HG03457 (cell line): ENCODE measurements around the gene GNB1.

Source experiments
- ATAC-seq: cut with Tn5 transposase; IDR thresholded peaks from one replicate; pipeline ENCODE4 v1.9.1; 2021; ENCODE audit warnings: moderate number of reproducible peaks; ENCODE audit not compliant: unreplicated experiment

The GNB1 gene

DNA sequence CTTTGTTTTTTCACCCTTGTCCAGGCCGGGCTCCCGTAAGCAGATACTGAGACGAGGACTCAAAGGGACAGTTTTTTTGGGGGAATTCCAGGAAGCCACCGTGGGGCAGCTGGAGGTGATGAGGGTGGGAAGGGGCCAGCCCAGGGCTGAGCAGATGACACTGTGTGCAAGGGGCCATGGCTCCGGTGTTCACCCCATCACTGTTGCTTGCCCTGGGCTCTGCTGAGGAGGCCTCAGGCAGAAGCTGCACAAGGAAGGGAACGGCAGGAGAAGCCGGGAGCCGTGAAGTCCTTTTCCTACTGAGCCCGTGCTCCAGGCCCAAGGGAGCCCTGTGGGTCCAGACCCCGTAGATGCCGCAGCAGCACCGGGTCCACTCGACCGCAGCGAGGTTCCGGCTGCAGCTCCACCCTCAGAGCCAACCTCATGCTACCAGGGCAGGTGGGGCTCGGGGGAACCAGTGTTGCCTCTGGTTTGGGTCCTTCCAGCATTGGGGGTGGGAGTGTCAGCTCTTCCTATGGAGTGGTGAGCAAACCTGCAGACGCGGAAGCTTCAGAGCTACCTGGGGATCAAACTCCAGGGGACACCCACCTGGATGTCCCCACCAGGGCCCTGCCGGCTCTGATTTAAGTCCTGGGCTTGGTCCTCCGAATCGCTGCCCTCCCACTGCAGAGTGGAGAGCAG lies 19.9 kb upstream of the GNB1 start:
- no peak for ATAC-seq

DNA sequence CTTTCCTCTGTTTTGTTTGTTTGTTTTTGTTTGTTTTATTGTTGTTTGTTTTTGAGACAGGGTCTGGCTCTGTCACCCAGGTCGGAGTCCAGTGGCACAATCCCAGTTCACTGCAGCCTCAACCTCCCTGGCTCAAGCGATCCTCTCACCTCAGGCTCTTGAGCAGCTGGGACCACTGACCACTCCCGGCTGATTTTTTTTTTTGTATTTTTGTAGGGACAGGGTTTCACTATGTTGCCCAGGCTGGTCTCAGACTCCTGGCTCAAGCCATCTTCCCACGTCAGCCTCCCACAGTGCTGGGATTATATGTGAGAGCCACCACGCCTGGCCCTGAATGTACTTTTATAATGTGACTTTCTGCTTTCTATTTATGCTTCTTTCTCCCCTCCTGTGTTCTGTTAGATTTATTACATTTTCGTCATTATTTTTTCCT lies 19.2 kb upstream of the GNB1 start:
- no peak for ATAC-seq

DNA sequence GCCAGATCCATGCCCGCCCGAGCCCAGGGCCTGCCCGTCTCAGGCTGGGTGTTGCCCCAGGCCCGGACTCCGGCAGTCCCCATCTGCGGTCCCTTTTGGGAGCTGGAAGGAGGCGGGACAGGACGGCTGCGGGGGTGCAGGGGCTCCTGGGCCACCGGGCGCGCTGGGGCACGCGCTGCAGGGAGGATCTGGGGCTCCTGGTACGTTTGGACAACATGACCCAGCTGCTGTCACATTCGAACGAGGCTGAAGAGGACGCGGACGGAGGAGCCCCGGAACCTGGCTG lies 17.6 kb upstream of the GNB1 start:
- ATAC-seq, result no peak

DNA sequence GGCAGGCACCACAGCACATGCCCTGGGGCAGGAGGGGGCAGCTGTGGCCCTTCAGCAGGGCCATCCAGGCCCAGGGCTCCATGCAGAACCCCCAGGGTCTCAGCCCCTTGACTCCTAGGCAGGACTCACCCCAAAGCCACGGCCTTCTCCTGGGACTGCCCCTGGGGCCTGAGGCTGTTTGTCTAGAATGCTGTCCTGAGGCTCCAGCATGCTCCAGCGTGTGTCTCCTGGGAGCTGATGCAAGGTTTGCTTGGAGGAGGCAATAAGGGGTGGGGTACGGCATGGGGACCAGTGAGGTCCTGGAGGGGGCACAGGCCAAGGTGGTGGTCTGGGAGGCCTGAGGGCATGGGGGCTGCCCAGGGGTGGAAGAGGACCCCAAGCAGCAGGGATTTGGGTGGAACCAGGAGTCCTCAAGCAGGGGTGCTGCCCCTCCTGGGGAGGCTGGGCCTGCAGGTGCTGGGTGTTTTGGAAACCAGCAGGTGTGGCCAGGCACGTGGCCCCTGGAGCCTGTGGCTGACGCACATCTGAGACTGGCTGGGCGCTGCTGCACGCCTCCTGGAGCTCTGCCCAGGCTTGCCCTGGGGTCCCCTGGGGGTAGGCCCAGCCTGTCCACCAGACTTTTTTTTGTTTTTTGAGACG lies 16.3 kb upstream of the GNB1 start:
- ATAC-seq, result no peak

DNA sequence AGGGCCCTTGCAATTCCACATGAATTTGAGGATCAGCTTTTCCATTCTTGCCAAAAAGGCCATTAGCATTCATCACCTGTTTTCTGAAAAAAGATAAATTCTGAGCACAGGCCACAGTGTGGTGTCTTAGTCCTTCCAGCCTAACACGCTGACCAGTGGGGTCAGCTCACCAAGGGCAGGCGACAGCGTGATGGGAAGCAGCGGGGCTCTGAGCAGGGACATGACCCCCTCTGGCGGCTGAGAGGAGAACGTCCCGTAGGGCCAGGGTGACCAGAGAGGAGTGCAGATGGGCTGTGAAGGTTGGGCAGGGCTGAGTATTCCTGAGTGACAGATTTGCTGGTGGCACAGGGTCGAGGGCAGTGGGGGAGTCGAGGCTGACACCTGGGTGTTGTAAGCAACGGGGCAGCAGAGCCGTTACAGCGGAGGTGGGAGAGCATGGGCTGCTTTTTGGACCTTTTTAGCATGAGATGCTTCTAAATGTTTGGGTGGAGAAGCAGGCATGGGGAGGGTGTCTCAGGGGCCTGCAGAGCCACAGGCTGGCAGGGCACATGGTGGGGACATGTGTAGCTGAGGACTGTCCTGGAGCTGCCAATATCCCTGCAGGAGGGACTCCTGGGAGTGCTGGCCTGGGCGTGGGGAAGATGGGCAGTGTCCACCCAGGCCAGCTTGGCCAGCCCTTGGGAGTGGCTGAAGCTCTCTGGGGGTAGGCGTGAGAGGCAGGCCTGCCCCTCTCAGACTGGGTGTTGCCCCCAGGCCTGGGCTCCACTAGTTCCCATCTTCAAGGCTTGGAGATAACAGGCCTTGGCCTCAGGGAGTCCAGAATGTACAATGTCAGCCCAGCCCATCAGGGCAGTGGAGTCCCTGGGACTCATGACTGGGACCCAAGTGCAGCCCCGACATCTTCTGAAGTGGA lies 15.6 kb upstream of the GNB1 start:
- ATAC-seq, result no peak

DNA sequence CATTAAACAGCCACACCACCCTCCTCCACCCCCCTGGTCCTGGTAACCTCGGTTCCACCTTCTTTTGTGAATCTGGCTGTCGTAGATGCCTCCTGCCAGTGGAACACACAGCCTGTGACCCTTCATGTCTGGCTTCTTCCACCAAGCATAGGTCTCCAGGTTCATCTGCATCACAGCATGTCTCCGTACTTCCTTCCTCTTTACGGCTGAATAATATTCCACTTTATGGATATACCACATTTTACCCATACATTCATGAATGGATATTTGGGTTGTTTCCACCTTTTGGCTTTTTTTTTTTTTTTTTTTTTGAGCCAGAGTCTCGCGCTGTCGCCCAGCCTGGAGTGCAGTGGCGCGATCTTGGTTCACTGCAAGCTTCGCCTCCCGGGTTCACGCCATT lies 12.3 kb upstream of the GNB1 start:
- no peak for ATAC-seq

DNA sequence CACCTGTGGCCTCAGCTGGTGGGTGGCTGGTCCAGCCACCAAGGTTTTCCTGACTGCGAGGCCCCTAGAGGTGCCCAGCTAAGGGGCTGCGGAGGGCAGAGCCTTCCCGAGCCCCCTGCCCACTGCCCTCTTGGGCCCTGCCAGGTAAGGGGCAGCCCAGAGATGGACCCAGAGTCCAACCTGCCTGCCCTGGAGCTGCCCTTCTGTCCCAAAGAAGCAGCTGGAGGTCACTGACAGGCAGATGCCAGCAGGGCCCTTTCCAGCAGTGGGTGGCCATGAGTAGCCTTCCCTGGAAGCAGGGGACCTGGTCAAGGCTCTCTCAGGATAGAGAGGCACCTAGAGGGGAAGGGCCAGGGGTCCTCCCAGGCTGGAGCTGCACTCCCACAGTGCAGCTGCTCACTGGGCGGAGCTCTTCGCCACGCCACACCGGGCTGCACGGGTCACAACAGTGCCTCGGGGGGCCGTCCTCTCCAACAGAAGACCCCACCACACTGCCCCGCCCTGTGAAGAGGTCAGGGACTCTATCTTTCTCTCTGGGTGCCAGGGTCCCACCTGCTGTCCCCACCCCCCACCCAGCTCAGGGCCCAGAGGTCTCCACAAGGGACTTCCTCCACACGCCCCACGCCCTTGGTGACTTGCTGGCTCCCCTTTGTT lies 10.9 kb upstream of the GNB1 start:
- no peak for ATAC-seq

DNA sequence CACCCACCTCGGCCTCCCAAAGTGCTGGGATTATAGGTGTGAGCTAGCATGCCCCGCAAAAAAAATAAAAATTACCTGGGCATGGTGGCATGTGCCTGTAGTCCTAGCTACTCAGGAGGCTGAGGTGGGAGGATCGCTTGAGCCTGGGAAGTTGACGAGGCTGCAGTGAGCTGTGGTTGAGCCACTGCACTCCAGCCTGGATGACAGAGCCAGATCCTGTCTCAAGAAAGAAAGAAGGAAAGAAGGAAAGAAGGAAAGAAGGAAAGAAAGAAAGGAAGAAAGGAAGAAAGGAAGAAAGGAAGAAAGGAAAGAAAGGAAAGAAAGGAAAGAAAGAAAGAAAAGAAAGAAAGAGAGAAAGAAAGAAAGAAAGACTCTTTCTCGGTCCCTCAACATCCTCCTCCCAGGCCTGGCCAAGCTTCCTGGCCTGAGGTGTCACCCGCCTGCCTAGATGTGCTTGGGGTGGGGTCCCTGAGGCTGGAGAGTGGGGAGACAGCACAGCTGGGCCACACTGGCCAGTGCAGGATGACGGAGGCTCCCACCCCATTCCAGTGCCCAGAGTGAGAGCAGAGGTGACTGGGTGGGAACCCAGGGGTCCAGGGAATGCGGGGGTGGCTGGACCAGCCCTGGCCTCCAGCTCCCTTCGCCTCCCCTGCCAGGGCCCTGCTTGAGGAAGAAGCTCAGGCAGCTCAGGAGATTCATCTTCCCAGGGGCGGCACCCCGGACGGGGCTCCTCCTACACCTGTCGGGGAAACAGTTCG lies 10.2 kb upstream of the GNB1 start:
- no peak for ATAC-seq

DNA sequence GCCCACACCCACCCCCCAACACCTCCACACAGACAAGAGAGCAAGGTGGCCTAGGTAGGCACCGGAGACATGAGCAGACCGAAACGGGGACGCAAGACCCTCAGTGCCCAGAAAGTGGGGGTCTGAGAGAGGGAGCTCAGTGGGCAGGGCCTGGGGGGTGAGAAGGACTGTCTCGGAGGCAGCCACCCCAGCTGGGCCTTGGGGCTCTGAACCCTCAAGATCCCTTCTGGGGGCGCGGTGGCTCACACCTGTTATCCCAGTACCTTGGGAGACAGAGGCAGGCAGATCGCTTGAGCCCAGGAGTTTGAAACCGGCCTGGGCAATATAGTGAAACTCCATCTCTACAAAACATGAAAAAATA lies 9.1 kb upstream of the GNB1 start:
- ATAC-seq, result no peak

DNA sequence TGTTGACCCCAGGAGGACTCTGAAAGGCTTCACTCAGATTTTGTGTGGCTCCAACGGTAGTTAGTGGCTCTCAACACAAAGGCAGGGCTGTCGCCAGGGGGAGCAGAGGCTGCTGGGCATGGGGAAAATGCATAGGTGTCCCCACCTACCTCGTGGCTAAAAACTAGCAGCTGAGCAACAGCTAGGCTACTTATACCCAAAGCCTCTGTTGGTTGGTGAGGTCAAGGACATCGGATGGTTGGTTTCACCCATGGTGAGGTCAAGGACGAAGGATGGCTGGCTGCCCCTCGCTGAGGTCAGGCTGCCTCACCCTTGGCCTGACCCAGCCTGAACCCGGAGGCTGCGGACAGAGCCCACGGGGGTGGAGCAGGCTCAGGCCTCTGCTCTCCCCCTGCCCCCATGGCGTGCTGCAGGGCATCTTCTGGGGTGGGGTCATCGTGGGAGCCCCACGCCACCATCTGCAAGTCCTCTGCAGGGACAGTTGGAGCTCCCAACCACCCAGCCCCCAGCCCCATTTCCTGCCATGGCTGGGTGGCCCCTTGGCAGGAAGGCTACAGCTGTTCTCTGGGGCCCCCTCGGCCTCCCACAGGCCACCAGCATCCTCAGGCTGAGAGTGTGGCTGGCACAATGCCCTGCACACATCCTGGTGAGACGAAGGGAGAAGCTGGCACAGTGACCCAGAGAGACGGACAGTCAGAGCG lies 8.5 kb upstream of the GNB1 start:
- ATAC-seq, result no peak

DNA sequence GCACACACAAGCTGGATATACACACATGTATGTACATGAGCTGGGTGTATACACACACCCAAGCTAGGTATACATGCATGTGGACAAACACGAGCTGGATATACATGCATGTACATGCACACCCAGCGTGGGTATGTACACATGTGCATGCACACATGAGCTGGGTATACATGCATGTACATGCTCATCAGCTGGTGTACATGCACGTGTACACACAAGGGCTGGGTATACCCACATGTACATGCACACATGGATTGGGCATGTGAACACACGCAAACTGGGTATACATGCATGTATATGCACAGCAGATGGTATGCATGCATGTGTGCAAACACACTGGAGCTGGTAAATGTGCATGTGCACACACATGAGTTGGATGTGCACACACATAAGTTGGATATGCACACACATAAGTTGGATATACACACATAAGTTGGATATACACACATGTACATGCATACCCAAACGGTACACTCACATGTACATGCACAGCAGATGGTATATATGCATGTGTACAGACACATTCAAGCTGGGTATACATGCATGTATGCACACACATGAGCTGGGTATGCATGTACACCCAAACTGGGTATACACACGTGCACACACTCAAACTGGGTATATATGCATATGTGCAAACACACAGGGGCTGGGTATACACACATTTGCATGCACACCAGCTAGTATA lies 7.5 kb upstream of the GNB1 start:
- ATAC-seq, result no peak

DNA sequence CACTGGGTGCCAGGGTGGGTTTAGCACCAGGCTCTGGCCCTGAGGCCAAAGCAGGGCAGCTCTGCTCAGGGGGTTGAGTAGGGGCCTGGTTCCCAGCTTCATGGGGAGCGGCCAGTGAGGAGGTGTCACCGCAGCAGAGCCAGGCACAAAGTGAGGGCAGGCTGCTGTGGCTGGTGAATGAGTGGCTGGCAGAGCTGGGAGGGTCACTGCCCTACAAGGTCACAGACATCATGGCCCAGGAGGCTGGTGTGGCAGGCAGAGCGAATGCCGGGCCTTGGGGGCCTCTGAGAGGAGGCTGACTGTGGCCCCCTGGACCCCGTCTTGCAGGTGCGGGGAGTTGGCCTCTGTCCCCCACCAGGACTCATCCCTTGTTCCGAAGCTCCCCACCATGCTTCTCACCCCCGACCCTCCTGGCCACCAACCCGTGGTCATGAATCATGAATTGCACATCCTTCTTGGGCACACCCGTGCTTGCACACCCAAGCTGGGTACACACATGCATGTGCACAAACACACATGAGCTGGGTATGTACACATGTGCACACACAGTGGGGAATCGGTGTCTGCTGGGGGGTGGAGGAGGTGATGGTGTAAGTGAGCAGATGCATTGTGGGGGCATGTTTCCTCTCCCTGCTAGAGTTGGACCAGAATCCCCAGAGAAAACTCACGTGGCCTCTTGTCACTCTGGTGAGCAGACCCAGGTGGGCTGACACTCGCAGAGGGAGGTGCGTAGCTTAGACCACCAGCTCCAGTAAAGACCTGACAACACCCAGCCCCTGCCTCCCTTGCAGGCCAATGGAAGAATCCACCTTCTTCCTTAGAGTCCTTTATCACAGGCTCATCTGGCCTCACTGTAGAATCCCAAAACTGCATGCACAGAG lies 4.8 kb upstream of the GNB1 start:
- ATAC-seq, result no peak

DNA sequence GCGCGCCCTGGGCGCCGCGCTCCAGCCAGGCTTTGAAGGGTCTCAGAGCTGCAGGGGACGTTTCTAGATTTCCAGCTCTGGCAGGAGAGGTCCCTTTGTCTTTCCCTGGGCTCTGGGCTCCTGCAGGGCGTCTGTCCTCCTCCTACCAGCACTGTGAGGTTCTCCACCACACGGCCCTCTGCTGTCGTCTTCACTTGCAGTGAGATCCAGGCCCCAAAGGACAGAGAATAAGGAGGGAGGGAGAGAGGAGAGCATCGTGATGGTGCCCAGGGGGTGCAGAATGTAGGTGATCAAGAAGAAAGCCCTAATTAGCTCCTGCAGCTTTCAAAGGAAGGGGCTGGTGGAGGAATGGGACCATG lies 4.2 kb upstream of the GNB1 start:
- ATAC-seq, result no peak

DNA sequence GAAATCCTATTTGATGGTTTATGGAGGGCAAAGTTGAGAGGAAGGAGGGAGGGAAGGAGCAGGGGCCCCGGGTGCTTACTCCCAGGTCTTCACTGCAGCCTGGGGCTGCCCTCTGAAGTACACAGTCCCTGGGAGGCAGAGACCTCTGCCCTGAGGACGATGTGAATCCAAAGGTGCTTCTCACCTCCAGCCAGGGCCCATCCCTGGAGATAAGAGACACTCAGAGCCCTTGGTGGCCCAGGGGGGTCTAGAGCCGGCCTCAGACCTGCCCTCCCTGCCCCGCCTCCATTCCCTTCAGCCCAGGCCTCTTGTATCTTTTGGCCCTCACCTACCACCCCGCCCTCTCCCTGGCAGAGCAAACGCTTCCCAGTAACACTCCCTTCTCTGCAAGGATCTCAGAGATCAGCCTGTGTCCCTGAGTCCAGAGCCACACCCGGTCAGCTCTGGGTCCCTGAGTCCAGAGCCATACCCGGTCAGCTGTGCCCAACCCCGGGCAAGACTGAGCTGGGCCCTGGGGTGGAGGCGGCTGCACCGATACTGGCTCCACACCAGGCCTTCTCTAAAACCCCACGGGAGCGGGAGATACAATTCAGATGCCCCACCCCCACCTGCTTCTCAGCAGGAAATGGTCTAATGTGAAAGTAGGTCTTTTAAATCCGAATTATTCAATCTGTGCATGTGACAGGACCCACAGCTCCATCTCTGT lies 3.6 kb upstream of the GNB1 start:
- no peak for ATAC-seq

DNA sequence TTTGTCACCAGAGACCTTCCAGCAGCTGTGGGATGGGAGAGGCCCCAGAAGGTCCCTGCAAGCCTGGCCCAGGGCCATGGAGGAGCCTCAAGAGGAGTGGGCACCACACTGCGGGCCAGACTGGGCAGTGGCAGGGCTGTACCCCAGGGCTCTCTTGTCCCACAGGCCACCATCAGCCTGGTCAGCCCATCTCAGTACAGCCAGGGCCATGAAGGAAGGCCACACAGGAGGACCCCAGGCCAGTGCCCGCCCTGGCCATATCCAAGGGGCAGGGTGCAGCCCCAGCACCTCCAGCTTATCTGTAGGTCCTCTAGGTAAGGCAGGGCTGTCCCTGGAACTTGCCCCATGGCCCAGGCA lies 3.1 kb upstream of the GNB1 start:
- ATAC-seq, result no peak

DNA sequence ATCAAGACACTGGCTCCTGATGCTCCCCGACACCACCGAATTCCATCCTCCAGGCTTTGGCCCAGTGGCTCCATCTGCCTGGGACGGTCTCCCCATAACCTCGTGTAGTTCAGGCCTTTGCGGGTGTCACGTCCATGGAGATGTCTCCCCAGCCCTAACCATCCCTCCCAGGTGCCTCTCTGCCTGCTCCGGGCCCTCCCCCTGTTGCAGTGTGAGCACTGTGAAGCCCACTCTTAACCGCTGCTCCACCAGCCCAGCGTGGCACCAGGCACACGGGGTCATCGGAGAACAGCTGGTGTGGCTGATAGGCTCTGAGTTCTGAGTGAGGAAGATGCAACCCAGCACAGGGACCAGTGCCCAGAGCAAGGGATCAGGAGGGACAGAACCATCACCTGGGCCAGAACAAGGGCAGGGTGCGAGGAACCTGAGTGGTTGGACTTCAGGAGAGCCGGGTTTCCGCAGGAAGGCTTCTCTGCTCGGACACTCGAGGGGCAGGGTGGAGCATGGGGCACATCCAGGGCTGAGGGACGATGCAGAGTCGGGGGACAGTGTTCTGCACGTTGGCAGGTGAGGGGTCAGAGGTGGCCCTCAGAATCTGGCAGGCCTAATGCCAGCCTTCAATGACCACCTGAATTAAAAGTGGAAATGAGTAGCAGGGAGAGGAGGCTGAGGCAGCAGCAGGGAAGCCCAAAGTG lies 2.6 kb upstream of the GNB1 start:
- ATAC-seq, result no peak

DNA sequence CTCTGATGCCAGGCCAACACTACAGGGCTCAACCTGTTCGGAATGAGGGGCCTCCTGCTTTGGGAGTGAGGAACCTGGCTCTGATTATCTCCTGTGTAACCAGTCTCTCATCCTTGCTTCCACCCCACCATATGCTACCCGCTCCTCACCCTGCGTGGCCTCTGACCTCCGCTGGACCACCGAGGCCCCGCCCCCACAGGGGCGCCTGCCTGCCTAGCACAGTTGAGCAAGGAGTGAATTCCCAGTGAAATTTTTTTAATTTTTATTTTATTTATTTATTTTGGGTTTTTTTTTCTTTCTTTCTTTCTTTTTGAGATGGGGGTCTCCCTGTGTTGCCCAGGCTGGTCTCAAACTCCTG lies 1.9 kb upstream of the GNB1 start:
- ATAC-seq, result no peak
